NCI-H82 treated with DMSO at 0.1 percent for 48 hours (cell line): ENCODE data around the gene BOLA3.
"Not testable (repeated sequence)": the region's sequence is repeated elsewhere in the genome, so short reads cannot be mapped to it uniquely, and the experiment has no call there.

Experiments
- DNase-seq: peaks from one replicate; lab custom pipeline; 2025; ENCODE audit not compliant: unreplicated experiment; lab: John Stamatoyannopoulos, UW

BOLA3 gene

GRCh38 chr2:74105413-74105812 is 42.3 kb downstream of the BOLA3 start:
- no peak for DNase-seq

- DNase-seq: no peak
Measured at GRCh38 chr2:74104839-74105238, 42.9 kb downstream of the BOLA3 start.

GRCh38 chr2:74103763-74104162 is 43.9 kb downstream of the BOLA3 start:
- DNase-seq: no peak

- DNase-seq: no peak
Measured at GRCh38 chr2:74102516-74102915, 45.2 kb downstream of the BOLA3 start.

- no peak for DNase-seq
Measured at GRCh38 chr2:74101574-74102300, 46.0 kb downstream of the BOLA3 start.

- no peak for DNase-seq
Measured at GRCh38 chr2:74100254-74101216, 47.2 kb downstream of the BOLA3 start.

GRCh38 chr2:74099835-74100234 is 47.9 kb downstream of the BOLA3 start:
- no peak for DNase-seq

- no peak for DNase-seq
Measured at GRCh38 chr2:74099271-74099670, 48.4 kb downstream of the BOLA3 start.

- DNase-seq: no peak
Measured at GRCh38 chr2:74097574-74097973, 50.1 kb downstream of the BOLA3 start.

- DNase-seq: no peak
Measured at GRCh38 chr2:74096052-74096451, 51.7 kb downstream of the BOLA3 start.

- no peak for DNase-seq
Measured at GRCh38 chr2:74095632-74096031, 52.1 kb downstream of the BOLA3 start.

- no peak for DNase-seq
Measured at GRCh38 chr2:74094291-74094690, 53.4 kb downstream of the BOLA3 start.

GRCh38 chr2:74093840-74094239 is 53.9 kb downstream of the BOLA3 start:
- DNase-seq: no peak

- no peak for DNase-seq
Measured at GRCh38 chr2:74093426-74093825, 54.3 kb downstream of the BOLA3 start.

GRCh38 chr2:74092275-74092674 is 55.4 kb downstream of the BOLA3 start:
- DNase-seq: no peak

- DNase-seq: no peak
Measured at GRCh38 chr2:74091391-74091790, 56.3 kb downstream of the BOLA3 start.

- no peak for DNase-seq
Measured at GRCh38 chr2:74089816-74090745, 57.6 kb downstream of the BOLA3 start.

GRCh38 chr2:74088676-74089075 is 59.0 kb downstream of the BOLA3 start:
- DNase-seq: not testable (repeated sequence)

GRCh38 chr2:74087696-74088095 is 60.0 kb downstream of the BOLA3 start:
- no peak for DNase-seq

- no peak for DNase-seq
Measured at GRCh38 chr2:74086021-74086420, 61.7 kb downstream of the BOLA3 start.
